Globus pallidus (tissue), 1 donor: Measurements from ENCODE around the gene SPP1.
A peak's percentile ranks its signal among the peaks of the same experiment; 100 is the strongest.
"Not testable (repeated sequence)": the region's sequence is repeated elsewhere in the genome, so short reads cannot be mapped to it uniquely, and the experiment has no call there.

Experiments
- DNase-seq: peaks from one replicate; pipeline ENCODE4 v3.0.0-alpha.2; 2015; ENCODE audit warnings: low spot score

SPP1 gene

DNA sequence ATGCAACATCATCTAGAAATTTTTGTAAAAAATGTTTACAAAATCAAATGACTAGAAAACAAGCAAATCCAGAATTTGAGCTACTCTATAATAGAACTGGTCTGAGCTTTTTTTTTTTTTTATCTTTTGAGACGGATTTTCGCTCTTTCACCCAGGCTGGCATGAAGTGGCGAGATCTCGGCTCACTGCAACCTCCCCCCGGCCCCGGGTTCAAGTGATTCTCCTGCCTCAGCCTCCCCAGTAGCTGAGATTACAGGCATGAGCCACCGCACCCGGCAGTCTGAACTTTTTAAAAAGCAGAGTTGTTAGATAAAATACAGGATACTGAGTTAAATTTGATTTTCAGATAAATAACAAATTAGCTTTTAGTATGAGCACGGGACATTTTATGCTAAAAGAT lies 11.0 kb downstream of the SPP1 start:
- DNase-seq = no peak

GRCh38 chr4:87989765-87990164 lies 14.3 kb downstream of the SPP1 start:
- no peak for DNase-seq

- DNase-seq = no peak
Observed at GRCh38 chr4:87995435-87995834, 19.9 kb downstream of the SPP1 start.

DNA sequence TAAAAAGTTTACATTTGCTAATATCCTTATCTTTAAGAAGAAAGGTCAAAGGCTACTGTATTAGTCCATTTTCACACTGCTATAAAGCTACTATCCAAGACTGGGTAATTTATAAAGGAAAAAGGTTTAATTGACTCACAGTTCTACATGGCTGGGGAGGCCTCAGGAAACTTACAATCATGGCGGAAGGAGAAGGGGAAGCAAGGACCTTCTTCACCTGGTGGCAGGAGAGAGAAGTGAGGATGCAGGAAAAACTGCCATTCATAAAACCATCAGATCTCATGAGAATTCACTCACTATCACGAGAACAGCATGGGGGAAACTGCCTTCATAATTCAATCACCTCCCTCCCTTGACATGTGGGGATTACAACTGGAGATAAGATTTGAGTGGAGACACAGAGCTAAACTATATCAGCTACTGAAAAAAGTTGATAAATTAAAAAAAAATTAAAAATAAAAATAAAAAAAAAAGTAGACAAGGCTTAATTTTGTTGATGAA lies 23.7 kb downstream of the SPP1 start:
- DNase-seq = not testable (repeated sequence)

DNA sequence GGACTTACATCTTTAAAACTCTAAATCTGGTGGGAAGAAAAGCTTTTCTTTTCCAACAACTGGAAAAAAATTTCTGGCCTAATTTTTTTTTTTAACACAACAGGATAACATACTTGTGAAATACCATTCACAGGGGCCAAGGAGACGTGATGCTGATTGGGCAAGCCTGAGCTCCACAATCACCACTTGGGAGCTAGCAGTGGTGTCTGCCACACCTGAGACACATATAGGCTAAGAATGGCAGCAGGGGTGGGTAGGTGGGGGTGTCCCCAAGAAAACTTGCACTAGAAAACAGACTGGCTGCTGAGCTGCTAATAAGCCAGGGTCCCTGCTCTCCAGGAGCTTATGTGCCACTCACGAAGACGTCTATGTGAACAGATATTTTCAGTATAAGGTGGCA lies 26.4 kb downstream of the SPP1 start:
- no peak for DNase-seq

GRCh38 chr4:88002786-88003185 lies 27.3 kb downstream of the SPP1 start:
- no peak for DNase-seq

- DNase-seq = no peak
Observed at GRCh38 chr4:88003261-88003660, 27.7 kb downstream of the SPP1 start.

DNA sequence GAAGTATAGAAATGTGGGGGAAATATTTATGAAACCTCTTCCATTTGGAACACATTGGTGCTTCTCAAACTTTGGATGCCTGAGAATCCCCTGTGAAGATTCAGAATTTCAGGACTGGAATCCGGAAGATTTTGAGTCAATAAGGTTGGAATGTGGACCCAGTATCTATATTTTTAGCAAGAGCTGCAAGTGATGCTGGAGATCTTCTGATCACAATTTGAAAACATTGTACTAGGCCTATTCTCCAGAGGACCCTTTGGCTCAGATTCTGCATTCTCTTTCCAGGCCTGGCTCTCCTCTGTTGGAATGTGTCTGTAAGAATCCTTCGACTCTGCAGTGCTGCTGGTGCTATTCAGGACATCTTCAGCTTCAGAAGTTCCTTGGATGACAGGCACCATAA lies 29.6 kb downstream of the SPP1 start:
- DNase-seq = no peak

GRCh38 chr4:88005946-88006345 lies 30.4 kb downstream of the SPP1 start:
- DNase-seq = no peak

GRCh38 chr4:88006956-88007303 lies 31.4 kb downstream of the SPP1 start:
- DNase-seq = no peak

DNA sequence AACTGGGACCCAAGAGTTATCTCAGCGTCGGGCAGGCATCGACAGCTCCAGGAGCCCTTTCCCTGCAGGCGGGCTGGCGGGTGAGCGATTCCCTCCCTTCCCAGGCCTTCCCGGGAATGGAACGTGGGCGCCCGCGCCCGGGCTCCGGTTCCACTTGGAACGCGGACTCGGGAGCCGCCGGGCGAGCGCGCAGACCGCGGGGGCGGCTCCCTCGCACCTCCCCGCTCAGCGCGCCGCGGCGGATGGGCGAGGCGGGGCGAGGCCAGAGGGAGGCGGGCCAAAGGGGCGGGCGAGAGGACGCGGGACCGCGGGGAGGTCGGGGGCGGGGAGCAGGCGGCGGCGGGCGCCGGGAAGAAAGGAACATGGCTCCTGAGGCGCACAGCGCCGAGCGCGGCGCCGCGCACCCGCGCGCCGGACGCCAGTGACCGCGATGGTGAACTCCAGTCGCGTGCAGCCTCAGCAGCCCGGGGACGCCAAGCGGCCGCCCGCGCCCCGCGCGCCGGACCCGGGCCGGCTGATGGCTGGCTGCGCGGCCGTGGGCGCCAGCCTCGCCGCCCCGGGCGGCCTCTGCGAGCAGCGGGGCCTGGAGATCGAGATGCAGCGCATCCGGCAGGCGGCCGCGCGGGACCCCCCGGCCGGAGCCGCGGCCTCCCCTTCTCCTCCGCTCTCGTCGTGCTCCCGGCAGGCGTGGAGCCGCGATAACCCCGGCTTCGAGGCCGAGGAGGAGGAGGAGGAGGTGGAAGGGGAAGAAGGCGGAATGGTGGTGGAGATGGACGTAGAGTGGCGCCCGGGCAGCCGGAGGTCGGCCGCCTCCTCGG lies 32.0 kb downstream of the SPP1 start, which contains the start of gene PKD2:
Gene PKD2, plus strand, starts transcription at position 332 of the 818 bp plus-strand sequence. Its CDS starts 99 bp downstream, at position 431.
- peak; percentile 86 for DNase-seq

DNA sequence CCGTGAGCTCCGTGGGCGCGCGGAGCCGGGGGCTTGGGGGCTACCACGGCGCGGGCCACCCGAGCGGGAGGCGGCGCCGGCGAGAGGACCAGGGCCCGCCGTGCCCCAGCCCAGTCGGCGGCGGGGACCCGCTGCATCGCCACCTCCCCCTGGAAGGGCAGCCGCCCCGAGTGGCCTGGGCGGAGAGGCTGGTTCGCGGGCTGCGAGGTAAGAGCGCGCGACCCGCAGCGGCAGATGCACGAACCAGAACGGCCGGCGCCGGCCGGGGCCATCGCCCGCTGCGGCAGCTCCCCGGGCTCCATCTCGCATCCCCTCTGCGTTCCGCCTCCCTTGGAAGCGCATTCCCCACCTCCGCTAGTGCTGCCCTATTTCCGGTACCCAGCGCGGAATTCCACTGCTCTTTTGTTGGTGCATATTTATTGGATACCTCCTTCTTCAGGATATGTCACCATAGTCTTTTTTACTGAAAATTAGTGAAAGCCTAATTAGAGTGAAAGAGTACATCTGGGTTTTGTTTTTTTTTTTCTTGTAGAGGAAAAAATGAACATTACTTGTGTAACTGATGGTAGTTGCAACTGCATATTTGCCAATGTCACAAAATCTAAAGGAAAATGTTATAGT lies 32.7 kb downstream of the SPP1 start:
- DNase-seq = peak; percentile 46

GRCh38 chr4:88008743-88009171 lies 33.2 kb downstream of the SPP1 start:
- DNase-seq = peak; percentile 30

DNA sequence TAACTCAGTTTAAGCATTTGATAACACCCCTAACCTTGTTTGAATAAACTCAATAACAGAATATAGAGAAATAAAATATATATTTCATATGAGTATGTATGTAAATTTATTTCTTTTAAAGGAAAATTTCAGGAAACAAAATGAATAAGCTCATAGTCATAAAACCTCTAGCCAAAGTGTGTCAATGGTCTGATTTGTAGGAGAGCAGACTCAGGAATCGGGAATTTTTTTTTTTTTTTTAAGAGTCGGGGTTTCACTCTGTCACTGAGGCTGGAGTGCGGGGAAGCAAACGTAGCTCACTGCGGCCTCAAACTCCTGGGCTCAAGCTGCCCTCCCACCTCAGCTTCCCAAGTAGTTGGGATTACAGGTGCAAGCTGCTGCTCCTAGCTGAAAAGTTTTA lies 34.4 kb downstream of the SPP1 start:
- no peak for DNase-seq

GRCh38 chr4:88010966-88011365 lies 35.5 kb downstream of the SPP1 start:
- DNase-seq = no peak

- no peak for DNase-seq
Observed at GRCh38 chr4:88012647-88013046, 37.1 kb downstream of the SPP1 start.

- no peak for DNase-seq
Observed at GRCh38 chr4:88014386-88014905, 38.9 kb downstream of the SPP1 start.

- no peak for DNase-seq
Observed at GRCh38 chr4:88015659-88016295, 40.3 kb downstream of the SPP1 start.

- DNase-seq = no peak
Observed at GRCh38 chr4:88017516-88018297, 42.2 kb downstream of the SPP1 start.

DNA sequence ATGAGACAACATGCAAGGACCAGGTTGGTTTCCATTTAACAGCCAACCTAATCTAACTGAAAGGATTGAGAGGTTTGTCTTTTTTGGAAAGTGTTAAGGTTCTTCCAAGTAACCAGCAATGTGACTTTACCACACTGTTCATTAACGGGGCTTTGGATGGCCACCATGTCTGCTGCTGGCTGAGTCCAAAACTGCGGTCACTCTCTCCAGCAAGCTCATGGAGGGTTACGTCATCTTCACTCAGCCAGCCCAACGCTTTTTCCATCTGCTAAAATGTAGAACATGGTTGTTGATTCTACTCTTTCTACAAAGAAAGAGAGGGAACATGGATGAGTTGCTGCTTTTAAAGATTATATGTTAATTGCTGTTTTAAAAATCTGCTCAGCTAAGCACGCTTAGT lies 43.0 kb downstream of the SPP1 start:
- peak; percentile 47 for DNase-seq

- no peak for DNase-seq
Observed at GRCh38 chr4:88021824-88022223, 46.3 kb downstream of the SPP1 start.

GRCh38 chr4:88022289-88022688 lies 46.8 kb downstream of the SPP1 start:
- no peak for DNase-seq
